Aorta (tissue), 5 donors: ENCODE data around the gene DUSP11. TPM values are rescaled to one million over a fixed set of nuclear protein-coding genes. Genes with fewer than 3 reads are reported as not detected.
"Not testable (repeated sequence)": the region's sequence is repeated elsewhere in the genome, so short reads cannot be mapped to it uniquely, and the experiment has no call there.

Source experiments
- ATAC-seq: fragments of 200-7000 bp; cut with Tn5 transposase; one replicate; pipeline ENCODE4 v1.9.1; 2022; ENCODE audit warnings: moderate library complexity; ENCODE audit not compliant: low FRiP score
- DNase-seq, 2 donors: peaks; one replicate each; pipeline ENCODE4 v3.0.0-alpha.2; 2020
- H3K27ac ChIP-seq, 2 donors: one replicate each; pipeline ENCODE4 v1.5.1; 2013; ENCODE audit warnings: low read length in 2 of 2, mild to moderate bottlenecking in 2 of 2, moderate library complexity in 2 of 2, control low read depth in 1 of 2, inconsistent platforms in 1 of 2, low read depth in 1 of 2
- H3K27me3 ChIP-seq, 2 donors: one replicate each; pipeline ENCODE4 v1.6.1; 2013; ENCODE audit warnings: control low read depth in 1 of 2, low read length in 1 of 2, mild to moderate bottlenecking in 1 of 2, moderate library complexity in 1 of 2; ENCODE audit not compliant: insufficient read depth in 2 of 2, control insufficient read depth in 1 of 2
- H3K36me3 ChIP-seq, 2 donors: one replicate each; pipeline ENCODE4 v1.6.1; 2013; ENCODE audit warnings: control low read depth in 1 of 2, low read length in 1 of 2, mild to moderate bottlenecking in 1 of 2; ENCODE audit not compliant: insufficient read depth in 2 of 2, control insufficient read depth in 1 of 2
- H3K4me1 ChIP-seq, 2 donors: one replicate each; pipeline ENCODE4 v1.6.1; 2013; ENCODE audit warnings: low read length in 2 of 2, control low read depth in 1 of 2, mild to moderate bottlenecking in 1 of 2, moderate library complexity in 1 of 2; ENCODE audit not compliant: insufficient read depth in 2 of 2, control insufficient read depth in 1 of 2
- H3K4me3 ChIP-seq, 2 donors: one replicate each; pipeline ENCODE4 v1.5.1; 2013; ENCODE audit warnings: low read length in 2 of 2, control low read depth in 1 of 2, mild to moderate bottlenecking in 1 of 2
- H3K9me3 ChIP-seq: one replicate; pipeline ENCODE4 v1.6.1; 2013; ENCODE audit warnings: mild to moderate bottlenecking, low read length; ENCODE audit not compliant: control insufficient read depth
- WGBS, 2 donors: extraction: QIAGEN DNeasy Blood & Tissue Kit; methylation state at CpG; one replicate each; pipeline ENCODE4 v1.1.7; 2013; 5-methylcytosine and 5-hydroxymethylcytosine counted together
- intact Hi-C, 2 donors: fragments of 100-400 bp; cut with DNase I; formaldehyde crosslinking; loops; one replicate each; pipeline versions ENCODE4 v1.14.2 to v1.15.0; 2022
- polyA plus RNA-seq, 2 donors: library from polyadenylated mRNA; stranded (reverse); fragments of 200-250 nt; gene quantifications; one replicate each; pipeline ENCODE4 v1.2.3, GENCODE V29; 2013
- total RNA-seq, 2 donors: library from RNA; stranded (reverse); fragmentation: NEBNext Ultra II Directional; extraction: Animal tissue kit (Norgen Biotek cat#: 25700); gene quantifications; one replicate each; pipeline ENCODE4 v1.2.1, GENCODE V29; 2021
- donor health status: healthy with polysubstance abuse.
- donor health status: Bipolar disorder and iron deficiency.
- donor health status: DM: no; HTN: no; CAD: no.
- donor health status: DM: no; HTN: no; CAD: no.
- donor health status: DM: yes; HTN: yes; CAD: no.

DUSP11 gene
- total and polyA plus RNA-seq, 4 donors: 16.5 to 27.6 (median 20.0) TPM

DNA sequence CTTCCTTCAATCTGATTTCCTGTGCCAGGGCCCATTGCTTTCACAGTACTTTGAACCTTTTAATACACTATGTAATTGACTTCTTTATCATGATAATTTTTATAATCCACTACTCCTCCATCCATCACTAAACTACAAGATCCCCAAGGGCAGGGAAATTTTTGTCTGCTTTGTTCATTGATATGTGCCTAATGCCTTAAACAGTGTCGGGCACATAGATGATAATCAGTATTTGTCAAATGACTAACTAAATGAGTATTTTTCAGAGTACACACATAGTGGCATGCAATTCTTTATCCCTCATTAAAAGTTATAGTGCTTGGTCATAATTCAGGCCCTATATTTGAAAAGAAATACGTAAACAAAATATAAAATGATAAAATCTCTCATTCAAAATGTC is 43.5 kb upstream of the DUSP11 start:
- no peak overlapping the region for H3K27ac ChIP-seq
- ATAC-seq (no peak), DNase-seq (no peak)
- no peaks in the 10 kb centered on the region for H3K36me3 ChIP-seq
- no peak overlapping the region for H3K4me3 ChIP-seq
- intact Hi-C loops: loop anchor here in 1 of 2 donors (10.0 kb wide), 3 partner anchors 321 to 511 kb away; partner anchors contain the start of gene BOLA3
- H3K4me1 ChIP-seq: no peaks in the 10 kb centered on the region
- no peaks in the 10 kb centered on the region for H3K9me3 ChIP-seq
- WGBS, 2 donors: 17% methylated on average over 2 of the region's 2 CpGs
- H3K27me3 ChIP-seq: no peaks in the 10 kb centered on the region

DNA sequence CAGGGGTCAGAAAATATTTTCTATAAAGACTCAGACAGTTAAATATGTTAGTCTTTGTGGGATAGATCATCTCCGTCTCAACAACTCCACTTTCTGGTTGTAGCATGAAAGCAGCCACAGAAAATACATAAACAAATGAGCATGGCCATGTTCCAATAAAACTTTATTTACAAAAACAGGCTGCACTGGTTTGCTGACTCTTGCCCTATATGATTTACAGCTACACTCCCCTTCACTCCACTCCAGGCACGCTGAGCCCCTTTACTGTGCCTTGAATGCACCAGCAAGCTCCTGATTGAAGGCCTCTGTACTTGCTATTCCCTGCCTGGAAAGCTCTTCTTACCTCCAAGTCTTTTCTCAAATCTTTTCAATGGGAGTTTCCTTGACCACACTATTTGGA is 43.1 kb upstream of the DUSP11 start:
- Histone ChIP-seq H3K9me3 (no peaks in the 10 kb centered on the region), H3K27ac (no peak overlapping the region), H3K4me1 (no peaks in the 10 kb centered on the region), H3K4me3 (no peak overlapping the region), H3K36me3 (no peaks in the 10 kb centered on the region), H3K27me3 (no peaks in the 10 kb centered on the region)
- 86% methylated on average over 2 of the region's 2 CpGs for WGBS, 2 donors
- intact Hi-C loops: loop anchor here in 1 of 2 donors (10.0 kb wide), 3 partner anchors 322 to 512 kb away; partner anchors contain the start of gene BOLA3
- no peak for ATAC-seq
- DNase-seq: no peak

DNA sequence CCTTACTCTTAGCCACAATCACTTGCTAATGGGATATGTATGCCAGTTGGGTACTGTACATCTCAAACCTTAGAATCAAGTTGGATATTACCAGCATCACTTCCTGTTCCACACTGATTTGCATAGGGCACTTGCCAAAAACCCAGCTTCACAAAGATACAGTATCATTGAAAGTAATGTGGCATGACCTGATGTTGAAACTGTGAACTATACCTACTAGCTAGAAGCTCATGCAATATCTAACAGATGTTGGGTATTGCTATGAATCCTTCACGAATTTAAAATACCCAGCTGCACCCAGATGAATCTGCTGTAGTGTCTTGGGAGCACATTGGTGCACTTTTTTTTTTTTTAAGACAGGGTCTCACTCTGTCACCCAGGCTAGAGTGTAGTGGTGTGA is 42.4 kb upstream of the DUSP11 start:
- Histone ChIP-seq H3K4me3 (no peak overlapping the region), H3K27ac (no peak overlapping the region), H3K9me3 (no peaks in the 10 kb centered on the region), H3K36me3 (no peaks in the 10 kb centered on the region), H3K27me3 (no peaks in the 10 kb centered on the region), H3K4me1 (no peaks in the 10 kb centered on the region)
- WGBS, 2 donors: 60% methylated on average over 1 of the region's 1 CpG
- ATAC-seq: no peak
- intact Hi-C loops: loop anchor here in 1 of 2 donors (10.0 kb wide), 3 partner anchors 323 to 513 kb away; partner anchors contain the start of gene BOLA3
- DNase-seq: no peak

DNA sequence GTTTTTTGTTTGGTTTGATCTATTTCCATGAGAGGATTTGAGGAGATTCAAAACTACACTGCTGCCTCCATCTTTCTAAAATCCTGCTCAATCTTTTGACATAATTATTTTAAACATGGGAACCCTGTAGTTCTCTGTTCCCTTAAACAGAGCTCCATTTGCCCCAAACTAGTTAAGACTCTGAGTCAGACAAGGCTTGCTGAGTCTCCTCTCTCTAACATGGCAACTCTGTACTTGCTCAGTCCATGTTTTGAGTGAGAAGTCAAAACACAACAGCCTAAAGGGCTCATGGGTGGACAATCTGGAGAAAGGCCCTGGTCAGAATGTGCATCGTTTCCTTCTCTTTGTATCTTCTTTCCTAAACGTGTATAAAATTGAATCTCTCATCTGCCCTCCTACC is 41.8 kb upstream of the DUSP11 start:
- no peaks in the 10 kb centered on the region for H3K27me3 ChIP-seq
- H3K27ac ChIP-seq: no peak overlapping the region
- H3K4me3 ChIP-seq: no peak overlapping the region
- ATAC-seq (no peak), DNase-seq (no peak)
- WGBS, 2 donors: 68 to 77% methylated on average over 2 of the region's 2 CpGs
- H3K36me3 ChIP-seq: no peaks in the 10 kb centered on the region
- no peaks in the 10 kb centered on the region for H3K4me1 ChIP-seq
- H3K9me3 ChIP-seq: no peaks in the 10 kb centered on the region
- intact Hi-C loops: loop anchor here in 1 of 2 donors (10.0 kb wide), 3 partner anchors 323 to 513 kb away; partner anchors contain the start of gene BOLA3

- Histone ChIP-seq H3K9me3 (no peaks in the 10 kb centered on the region), H3K27me3 (no peaks in the 10 kb centered on the region), H3K27ac (no peak overlapping the region), H3K4me3 (no peak overlapping the region), H3K36me3 (no peaks in the 10 kb centered on the region), H3K4me1 (no peaks in the 10 kb centered on the region)
- intact Hi-C loops: loop anchor here in 1 of 2 donors (10.0 kb wide), 3 partner anchors 324 to 514 kb away; partner anchors contain the start of gene BOLA3
- DNase-seq: no peak
- WGBS, 2 donors: 22 to 24% methylated on average over 2 of the region's 2 CpGs
- ATAC-seq: no peak
Observed at GRCh38 chr2:73821227-73821626, 41.3 kb upstream of the DUSP11 start.

- Histone ChIP-seq H3K4me3 (no peak overlapping the region), H3K9me3 (no peaks in the 10 kb centered on the region), H3K4me1 (no peaks in the 10 kb centered on the region), H3K27me3 (peaks cover 0 to 1% of the 10 kb centered on the region in 2 donors), H3K36me3 (no peaks in the 10 kb centered on the region), H3K27ac (no peak overlapping the region)
- no peak for DNase-seq
- intact Hi-C loops: no loop called here
- no peak for ATAC-seq
- 84 to 85% methylated on average over 17 to 18 of the region's 18 CpGs for WGBS, 2 donors
Observed at GRCh38 chr2:73818296-73818695, 38.4 kb upstream of the DUSP11 start.

- Histone ChIP-seq H3K27me3 (peaks cover 0 to 1% of the 10 kb centered on the region in 2 donors), H3K4me1 (no peaks in the 10 kb centered on the region), H3K27ac (no peak overlapping the region), H3K4me3 (no peak overlapping the region), H3K9me3 (no peaks in the 10 kb centered on the region), H3K36me3 (no peaks in the 10 kb centered on the region)
- ATAC-seq: no peak
- intact Hi-C loops: no loop called here
- no peak for DNase-seq
Observed at GRCh38 chr2:73812635-73813034, 32.7 kb upstream of the DUSP11 start.

- no peak overlapping the region for H3K27ac ChIP-seq
- H3K4me3 ChIP-seq: no peak overlapping the region
- no peak for DNase-seq
- H3K9me3 ChIP-seq: no peaks in the 10 kb centered on the region
- peaks cover 0 to 1% of the 10 kb centered on the region in 2 donors for H3K27me3 ChIP-seq
- ATAC-seq: no peak
- H3K36me3 ChIP-seq: no peaks in the 10 kb centered on the region
- H3K4me1 ChIP-seq: no peaks in the 10 kb centered on the region
- intact Hi-C loops: no loop called here
Observed at GRCh38 chr2:73811878-73812277, 32.0 kb upstream of the DUSP11 start.

GRCh38 chr2:73783883-73784282 is 4.0 kb upstream of the DUSP11 start, which contains the start of gene C2orf78:
Gene C2orf78 (plus strand): TSS chr2:73784183. CDS start chr2:73784310, 127 bp downstream.
- H3K36me3 ChIP-seq, intact Hi-C loops, DNase-seq, H3K27ac ChIP-seq, H3K4me1 ChIP-seq, H3K9me3 ChIP-seq, H3K27me3 ChIP-seq, ATAC-seq, H3K4me3 ChIP-seq: not testable (repeated sequence)
- 59 to 62% methylated on average over 2 to 3 of the region's 3 CpGs for WGBS, 2 donors
